GM15510 (cell line): ENCODE measurements around the gene FER1L5.

Source experiments
- POLR2A ChIP-seq: IDR thresholded peaks from 3 replicates; pipeline ENCODE4 v1.6.1; 2011; ENCODE audit warnings: borderline replicate concordance; ENCODE audit not compliant: insufficient read length; ENCODE audit errors: extremely low read depth

FER1L5 gene

DNA sequence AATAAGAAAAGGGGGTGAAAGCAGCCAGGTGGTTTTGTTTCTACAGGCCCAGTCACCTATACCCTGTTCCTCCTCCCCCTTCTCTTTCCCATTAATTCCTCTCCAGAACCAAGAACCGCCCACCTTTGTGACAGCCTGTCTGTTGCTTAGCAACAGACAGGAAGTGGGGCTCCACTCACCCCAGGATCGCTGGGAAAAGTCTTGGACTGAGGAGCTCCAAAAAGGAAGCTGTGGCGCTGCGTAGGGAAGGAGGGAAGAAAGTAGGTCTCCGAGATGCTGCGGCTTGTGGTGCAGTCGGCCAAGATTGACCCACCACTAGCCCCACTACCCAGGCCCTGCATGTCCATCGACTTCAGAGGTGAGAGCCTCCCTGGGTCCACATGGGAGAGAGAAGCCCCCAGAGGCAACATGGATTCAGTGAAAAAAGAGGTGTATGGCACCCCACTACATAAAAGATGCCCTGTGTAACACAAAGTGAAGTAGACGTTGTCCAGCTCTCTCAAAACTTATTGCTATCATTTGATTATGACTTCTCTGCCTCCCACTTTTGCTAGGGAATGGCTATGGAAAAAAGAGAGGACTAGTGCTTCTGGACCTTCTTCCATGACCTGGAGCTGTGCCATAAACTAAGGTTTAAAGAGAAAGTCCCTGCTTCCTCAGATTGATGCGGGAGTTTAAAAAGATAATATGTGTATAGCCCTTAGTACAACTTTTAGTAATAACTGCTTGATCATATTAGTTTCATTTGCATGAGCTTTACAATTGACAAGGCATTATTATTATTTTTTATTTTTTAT, at the start of gene FER1L5:
FER1L5 (plus strand) TSS at position 201 of the 797 bp plus-strand sequence; CDS start at position 274, 73 bp downstream.
- TF ChIP-seq POLR2A, result no peak

DNA sequence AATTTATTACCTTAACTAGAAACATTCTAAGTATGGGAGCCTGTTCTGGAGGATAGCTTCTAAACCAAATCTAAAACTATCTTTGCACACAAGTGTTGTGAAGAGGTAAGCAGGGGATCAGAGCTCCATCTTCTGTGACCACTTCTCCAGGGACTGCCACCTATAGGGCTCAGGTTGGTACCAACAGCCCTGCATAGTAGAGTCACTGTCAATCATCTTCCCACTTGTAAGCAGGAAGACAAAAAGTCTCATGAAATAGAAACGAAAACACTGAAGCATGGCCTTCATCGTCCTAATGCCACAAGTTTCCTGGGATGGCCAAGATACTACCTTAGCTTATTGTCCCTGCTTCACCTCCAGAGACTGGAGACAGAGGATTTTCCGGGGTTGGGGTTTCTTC, 48.3 kb upstream of the FER1L5 start:
- TF ChIP-seq POLR2A, result no peak

- no peak for TF ChIP-seq POLR2A
These were observed 47.8 kb upstream of the FER1L5 start for GRCh38 chr2:96594691-96595152.

GRCh38 chr2:96596596-96596995, 46.0 kb upstream of the FER1L5 start:
- no peak for TF ChIP-seq POLR2A

DNA sequence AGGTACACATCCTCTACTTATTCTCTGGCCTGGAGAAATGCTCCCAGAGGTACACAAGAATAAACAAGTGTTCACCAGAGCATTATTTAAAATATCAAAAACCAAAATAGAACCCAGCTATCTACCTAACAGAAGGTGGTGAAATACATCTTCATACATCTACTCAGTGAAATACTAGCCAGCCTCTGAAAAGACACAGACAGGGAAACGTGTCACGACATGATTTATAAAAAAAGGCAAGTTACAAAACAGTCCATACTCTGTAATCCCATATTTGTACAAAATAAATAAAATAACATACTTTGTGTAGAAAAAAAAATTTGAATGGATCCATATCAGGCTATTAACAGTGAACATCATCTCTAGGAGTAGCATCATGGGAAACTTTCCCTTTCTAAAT, 42.6 kb upstream of the FER1L5 start:
- no peak for TF ChIP-seq POLR2A

- no peak for TF ChIP-seq POLR2A
These were observed 40.9 kb upstream of the FER1L5 start for GRCh38 chr2:96601382-96602292.

DNA sequence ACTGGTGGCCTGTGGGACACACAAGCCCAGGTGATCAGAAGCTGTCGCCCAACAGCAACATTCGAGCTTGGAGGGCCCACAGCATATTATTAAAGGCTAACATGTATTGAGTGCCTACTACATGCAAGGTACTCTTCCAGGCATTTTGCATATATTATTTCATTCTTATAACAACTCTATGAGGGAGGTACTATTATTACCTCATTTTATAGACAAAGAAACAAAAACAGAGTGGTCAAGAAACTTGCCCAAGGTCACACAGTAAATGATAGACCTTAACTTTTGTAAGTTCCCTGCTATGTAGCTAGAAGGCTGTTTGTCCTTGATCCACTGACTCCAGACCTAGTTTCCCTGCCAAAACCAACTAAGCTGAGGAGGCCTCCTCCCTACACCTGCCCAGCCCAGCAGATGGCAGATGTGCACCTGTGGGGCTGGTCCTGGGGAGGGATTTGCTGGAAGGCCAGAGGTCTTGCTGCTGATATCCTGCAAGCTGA, 40.2 kb upstream of the FER1L5 start:
- no peak for TF ChIP-seq POLR2A

- TF ChIP-seq POLR2A, result no peak
These were observed 38.5 kb upstream of the FER1L5 start for GRCh38 chr2:96604104-96604503.

DNA sequence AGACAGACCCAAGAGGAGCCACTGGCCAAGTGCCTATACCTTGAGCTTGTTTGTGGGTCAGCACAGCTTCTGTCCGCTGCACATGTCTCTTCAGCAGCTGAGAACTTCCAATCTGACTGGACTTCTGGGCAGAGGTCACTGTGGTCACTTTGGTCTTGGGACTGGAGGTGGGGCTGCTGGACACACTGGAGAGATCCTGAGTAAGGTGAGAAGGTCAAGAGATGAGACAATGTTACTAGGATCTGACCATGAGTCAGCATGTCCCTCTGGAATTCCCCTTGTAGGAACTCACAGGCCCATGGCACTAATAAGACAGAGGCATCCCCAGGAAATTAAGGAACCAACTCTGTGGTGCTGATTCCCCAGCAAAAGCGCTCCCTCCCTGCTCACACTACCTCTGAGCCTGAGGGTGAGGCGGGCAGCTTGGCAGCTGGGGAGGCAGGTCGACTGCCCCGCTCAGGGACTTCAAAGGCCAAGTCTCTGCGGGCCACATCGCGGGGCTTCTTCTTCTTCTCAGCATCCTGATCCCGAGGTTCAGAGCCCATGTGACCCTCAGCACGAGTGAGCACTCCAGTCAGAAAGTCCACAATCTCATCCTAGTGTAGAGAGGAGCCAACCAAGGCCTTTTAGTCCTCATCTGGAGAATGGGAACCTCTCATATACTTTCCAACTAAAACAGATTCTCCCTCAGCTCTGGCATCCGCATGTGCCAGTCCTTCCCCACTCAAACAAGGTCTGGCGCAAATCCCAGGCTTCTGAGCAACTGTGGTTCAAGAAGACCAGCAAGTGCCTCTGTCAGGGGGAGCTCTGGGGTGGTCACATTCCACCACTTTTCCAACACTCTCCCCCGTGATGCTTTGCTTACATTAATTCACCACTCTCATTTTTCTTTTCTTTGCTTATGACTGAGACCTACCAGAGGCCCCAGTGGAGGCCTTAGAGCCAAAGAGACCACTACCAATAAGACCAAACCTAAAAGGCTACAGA, 33.8 kb upstream of the FER1L5 start:
- TF ChIP-seq POLR2A, result no peak

GRCh38 chr2:96616128-96616527, 26.4 kb upstream of the FER1L5 start:
- no peak for TF ChIP-seq POLR2A

- TF ChIP-seq POLR2A, result no peak
These were observed 26.0 kb upstream of the FER1L5 start for GRCh38 chr2:96616535-96616934.

DNA sequence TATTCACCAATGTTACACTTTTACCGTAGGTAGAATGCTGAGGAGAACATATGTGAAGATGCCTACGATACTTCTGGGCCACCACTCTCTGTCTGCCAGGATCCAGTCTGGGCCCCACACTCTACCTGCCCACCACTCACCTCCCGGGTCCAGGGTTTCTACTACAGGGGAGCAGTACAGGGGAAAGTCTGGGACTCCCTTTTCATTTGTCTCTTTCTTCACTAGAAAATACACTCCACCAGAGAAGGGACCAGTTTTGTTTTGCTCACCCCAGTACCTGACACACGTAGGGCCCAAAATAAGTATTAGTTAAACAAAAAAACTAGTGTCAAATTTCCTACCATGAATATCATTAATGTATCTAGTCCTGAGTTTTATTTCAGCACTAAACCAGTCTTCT, 25.6 kb upstream of the FER1L5 start:
- no peak for TF ChIP-seq POLR2A

DNA sequence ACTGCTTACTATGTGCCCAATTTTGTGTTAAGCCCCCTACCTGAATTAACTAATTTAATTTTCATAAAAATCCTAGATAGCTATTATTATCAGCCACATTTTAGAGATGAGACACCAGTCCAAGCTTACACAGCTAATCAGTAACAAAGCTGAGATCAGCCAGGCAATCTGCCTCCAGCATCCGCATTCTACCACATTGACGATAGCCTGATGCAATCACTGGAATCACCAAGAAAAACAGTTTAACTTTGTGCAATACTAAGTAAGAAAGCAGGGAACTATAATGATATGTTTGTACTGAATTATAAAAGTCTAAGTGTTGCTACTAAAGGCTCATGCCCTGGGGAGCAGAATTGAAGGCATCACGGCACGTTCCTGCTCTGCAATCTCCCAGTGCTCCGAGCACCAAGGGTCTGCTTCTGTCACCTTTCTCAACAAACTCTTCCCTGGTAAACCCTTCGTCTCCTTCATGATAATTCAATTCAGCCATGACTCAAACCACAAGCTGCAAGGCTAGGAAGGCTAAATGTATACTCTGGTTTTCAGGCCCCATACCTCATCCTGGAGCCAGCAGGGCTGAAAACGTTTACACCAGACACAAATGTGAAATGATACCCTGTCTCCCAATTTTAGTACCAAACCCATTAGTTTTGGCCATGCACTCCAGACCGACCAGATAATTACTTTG, 23.8 kb upstream of the FER1L5 start:
- no peak for TF ChIP-seq POLR2A
